B cell (primary cell): ENCODE results near the gene CRYGN. TPM values are rescaled to one million over a fixed set of nuclear protein-coding genes. Genes with fewer than 3 reads are reported as not detected.

Experiments used
- ATAC-seq: fragments of 200-7000 bp; cut with Tn5 transposase; one replicate; pipeline ENCODE4 v1.10.0; 2021; ENCODE audit warnings: low read depth, mild to moderate bottlenecking, moderate number of reproducible peaks, moderate library complexity
- CTCF ChIA-PET: fragments of 350-600 bp; sonication (Branson Sonifier 250); formaldehyde crosslinking; loops from one replicate; lab custom pipeline; 2021; ENCODE audit warnings: antibody characterized with exemption, inconsistent platforms; lab: Charles Lee
- POLR2A ChIA-PET: fragments of 350-600 bp; sonication (Branson Sonifier 250); formaldehyde crosslinking; loops from one replicate; lab custom pipeline; 2021; ENCODE audit warnings: antibody characterized with exemption; lab: Charles Lee
- DNase-seq: peaks from one replicate; pipeline ENCODE4 v3.0.0; 2013
- H2AFZ ChIP-seq: 2 replicates; pipeline ENCODE4 v1.6.1; 2012; ENCODE audit warnings: mild to moderate bottlenecking, low read depth, low read length; ENCODE audit not compliant: insufficient read depth, poor library complexity, severe bottlenecking
- H3K27ac ChIP-seq, 2 donors: 1 replicate in 1 of 2; 2 replicates in 1 of 2; pipeline ENCODE4 v1.5.1; 2012 to 2013; ENCODE audit warnings: low read length in 2 of 2, mild to moderate bottlenecking in 2 of 2, moderate library complexity in 1 of 2
- H3K27me3 ChIP-seq, 4 experiments: fragments of 200-600 bp in 1 of 4; sonication (generic) in 1 of 4; replicated peaks in 1 of 4; 1 replicate in 2 of 4; 2 replicates in 2 of 4; pipeline versions ENCODE4 v1.6.1 to v1.7.0; 2013 to 2016; ENCODE audit warnings: low read length in 3 of 4, mild to moderate bottlenecking in 2 of 4, mixed read lengths in 1 of 4, moderate library complexity in 1 of 4; ENCODE audit not compliant: insufficient read depth in 4 of 4, control insufficient read depth in 3 of 4; ENCODE audit errors: control extremely low read depth in 1 of 4
- H3K36me3 ChIP-seq, 2 experiments: replicated peaks in 1 of 2; 1 replicate in 1 of 2; 2 replicates in 1 of 2; pipeline versions ENCODE4 v1.6.1 to v1.7.1; 2013; ENCODE audit warnings: low read length in 1 of 2; ENCODE audit not compliant: insufficient read depth in 2 of 2, control insufficient read depth in 1 of 2; ENCODE audit errors: control extremely low read depth in 1 of 2, extremely low read depth in 1 of 2
- H3K4me1 ChIP-seq, 2 donors: fragments of 200-600 bp in 1 of 2; sonication (generic) in 1 of 2; 1 replicate in 1 of 2; 2 replicates in 1 of 2; pipeline versions ENCODE4 v1.5.1 to v1.6.1; 2013 to 2017; ENCODE audit warnings: low read length in 2 of 2; ENCODE audit not compliant: control insufficient read depth in 2 of 2, insufficient read depth in 2 of 2
- H3K4me2 ChIP-seq: replicated peaks from 2 replicates; pipeline ENCODE3; 2012; ENCODE audit warnings: mild to moderate bottlenecking, low read depth, low read length; ENCODE audit not compliant: poor library complexity, severe bottlenecking
- H3K4me3 ChIP-seq, 5 experiments: fragments of 200-600 bp in 1 of 5; sonication (generic) in 1 of 5; 1 replicate in 3 of 5; 2 replicates in 2 of 5; pipeline versions ENCODE4 v1.5.1 to v1.7.0; 2011 to 2016; ENCODE audit warnings: low read length in 4 of 5, mild to moderate bottlenecking in 4 of 5, low read depth in 2 of 5, control low read depth in 1 of 5, moderate library complexity in 1 of 5; ENCODE audit not compliant: insufficient read depth in 1 of 5; ENCODE audit errors: control extremely low read depth in 1 of 5, extremely low read depth in 1 of 5
- H3K79me2 ChIP-seq: fragments of 200-600 bp; sonication (generic); one replicate; pipeline ENCODE4 v1.6.0; 2016; ENCODE audit warnings: low read length; ENCODE audit not compliant: control insufficient read depth, insufficient read depth
- H3K9ac ChIP-seq: fragments of 200-600 bp; sonication (generic); 2 replicates; pipeline ENCODE4 v1.6.1; 2017; ENCODE audit warnings: mild to moderate bottlenecking, low read length, moderate library complexity
- H3K9me3 ChIP-seq, 3 donors: one replicate each; pipeline versions ENCODE4 v1.6.1 to v1.7.1; 2013; ENCODE audit warnings: low read length in 2 of 3; ENCODE audit not compliant: control insufficient read depth in 2 of 3, insufficient read depth in 1 of 3; ENCODE audit errors: control extremely low read depth in 1 of 3
- H4K20me1 ChIP-seq: 2 replicates; pipeline ENCODE4 v1.6.0; 2012; ENCODE audit warnings: mild to moderate bottlenecking, low read length; ENCODE audit not compliant: insufficient read depth, control insufficient read depth, poor library complexity, severe bottlenecking
- H3K27ac Mint-ChIP-seq: one replicate; pipeline ENCODE4 v1.8.0; 2021; ENCODE audit warnings: mixed read lengths
- H3K27me3 Mint-ChIP-seq: one replicate; pipeline ENCODE4 v1.8.0; 2021; ENCODE audit warnings: mixed read lengths
- H3K4me1 Mint-ChIP-seq: one replicate; pipeline ENCODE4 v1.8.0; 2021; ENCODE audit warnings: mixed read lengths
- H3K4me3 Mint-ChIP-seq: one replicate; pipeline ENCODE4 v1.8.0; 2021; ENCODE audit warnings: mixed read lengths
- H3K9me3 Mint-ChIP-seq: one replicate; pipeline ENCODE4 v1.8.0; 2022; ENCODE audit warnings: mixed read lengths; ENCODE audit not compliant: insufficient read depth
- EZH2 ChIP-seq: IDR thresholded peaks from 2 replicates; pipeline ENCODE4 v1.6.1; 2012; ENCODE audit warnings: borderline replicate concordance, low read depth, mild to moderate bottlenecking, moderate library complexity, low read length; ENCODE audit not compliant: insufficient read depth, poor library complexity, severe bottlenecking
- WGBS: methylation state at CpG from one replicate; pipeline ENCODE4 v1.1.5; 2013; ENCODE audit warnings: missing lambda C conversion rate; ENCODE audit not compliant: insufficient coverage; 5-methylcytosine and 5-hydroxymethylcytosine counted together
- intact Hi-C: fragments of 100-400 bp; cut with micrococcal nuclease; formaldehyde crosslinking; loops from one replicate; pipeline ENCODE4 v1.10.0; 2022
- polyA plus RNA-seq: library from polyadenylated mRNA; depleted of rRNA; stranded (reverse); fragments of >200 nt; gene quantifications from 2 replicates; pipeline ENCODE4 v1.2.3, GENCODE V29; 2012
- total RNA-seq, 2 donors: library from RNA; stranded (reverse); fragments of 120-200 nt in 1 of 2; gene quantifications; 1 replicate in 1 of 2; 2 replicates in 1 of 2; pipeline versions ENCODE4 v1.2.3 to v1.2.4, GENCODE V29; 2013 to 2022
- TF ChIP-seq, protein P1 (sequence below): fragments of 200-600 bp; IDR thresholded peaks from one replicate; pipeline ENCODE4 v1.8.0; 2022; ENCODE audit warnings: antibody characterized with exemption, mild to moderate bottlenecking

Gene CRYGN
- total and polyA plus RNA-seq, 2 donors (not counting 1 experiment from before 2014, with no cell fraction given), result not detected

- H3K27ac Mint-ChIP-seq, result peak overlapping the region; percentile 87
- Histone ChIP-seq H4K20me1 (no peaks in the 10 kb centered on the region), H3K4me1 (peaks cover 18 to 23% of the 10 kb centered on the region in 2 donors), H3K4me2 (peak overlapping the region; percentile 100), H3K9ac (peak overlapping the region; percentile 80), H3K36me3 (peaks cover 0 to 12% of the 10 kb centered on the region in 2 experiments), H3K4me3 (peak overlapping the region in 4 of 5 experiments; percentile 52 to 83 (median 58)), H3K27ac (peak overlapping the region in 1 of 2 donors; percentile 41), H2AFZ (peak overlapping the region; percentile 62), H3K27me3 (peaks cover 0 to 12% (median 6%) of the 10 kb centered on the region in 4 experiments), H3K9me3 (peaks cover 0 to 14% (median 0%) of the 10 kb centered on the region in 3 donors), H3K79me2 (no peaks in the 10 kb centered on the region)
- 23% methylated on average over 37 of the region's 37 CpGs for WGBS
- ChIA-PET POLR2A (interaction anchor here (0.7 kb wide), 1 partner anchor 400 kb away, joined by 3 read pairs; no protein-coding TSS in a partner anchor), CTCF (interaction anchor here (1.1 to 2.3 kb wide), 4 partner anchors 12 to 67 kb away, joined by 3 to 10 read pairs (median 6); no protein-coding TSS in a partner anchor)
- peaks cover 23% of the 10 kb centered on the region for H3K4me1 Mint-ChIP-seq
- H3K9me3 Mint-ChIP-seq, result no peaks in the 10 kb centered on the region
- DNase-seq (peak; percentile 84), ATAC-seq (peak; percentile 37)
- intact Hi-C loops, result no loop called here
- TF ChIP-seq EZH2, result no peak
- H3K4me3 Mint-ChIP-seq, result peak overlapping the region; percentile 87
- H3K27me3 Mint-ChIP-seq, result peaks cover 10% of the 10 kb centered on the region
These were observed 57.7 kb downstream of the CRYGN start for GRCh38 chr7:151382079-151382885.

GRCh38 chr7:151381348-151382078 lies 58.4 kb downstream of the CRYGN start:
- WGBS, result 2% methylated on average over 79 of the region's 83 CpGs
- Mint-ChIP-seq H3K27ac (peak overlapping the region; percentile 92), H3K9me3 (no peaks in the 10 kb centered on the region), H3K27me3 (peaks cover 10% of the 10 kb centered on the region), H3K4me3 (peak overlapping the region; percentile 87), H3K4me1 (peaks cover 23% of the 10 kb centered on the region)
- ChIA-PET POLR2A (interaction anchor here (0.5 kb wide), 1 partner anchor 78 kb away, joined by 5 read pairs; no protein-coding TSS in a partner anchor), CTCF (interaction anchor here (1.3 to 2.3 kb wide), 5 partner anchors 11 to 68 kb away, joined by 3 to 10 read pairs (median 5); no protein-coding TSS in a partner anchor)
- TF ChIP-seq, protein P1, sequence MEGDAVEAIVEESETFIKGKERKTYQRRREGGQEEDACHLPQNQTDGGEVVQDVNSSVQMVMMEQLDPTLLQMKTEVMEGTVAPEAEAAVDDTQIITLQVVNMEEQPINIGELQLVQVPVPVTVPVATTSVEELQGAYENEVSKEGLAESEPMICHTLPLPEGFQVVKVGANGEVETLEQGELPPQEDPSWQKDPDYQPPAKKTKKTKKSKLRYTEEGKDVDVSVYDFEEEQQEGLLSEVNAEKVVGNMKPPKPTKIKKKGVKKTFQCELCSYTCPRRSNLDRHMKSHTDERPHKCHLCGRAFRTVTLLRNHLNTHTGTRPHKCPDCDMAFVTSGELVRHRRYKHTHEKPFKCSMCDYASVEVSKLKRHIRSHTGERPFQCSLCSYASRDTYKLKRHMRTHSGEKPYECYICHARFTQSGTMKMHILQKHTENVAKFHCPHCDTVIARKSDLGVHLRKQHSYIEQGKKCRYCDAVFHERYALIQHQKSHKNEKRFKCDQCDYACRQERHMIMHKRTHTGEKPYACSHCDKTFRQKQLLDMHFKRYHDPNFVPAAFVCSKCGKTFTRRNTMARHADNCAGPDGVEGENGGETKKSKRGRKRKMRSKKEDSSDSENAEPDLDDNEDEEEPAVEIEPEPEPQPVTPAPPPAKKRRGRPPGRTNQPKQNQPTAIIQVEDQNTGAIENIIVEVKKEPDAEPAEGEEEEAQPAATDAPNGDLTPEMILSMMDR, result no peak
- Histone ChIP-seq H3K9me3 (peaks cover 0 to 14% (median 0%) of the 10 kb centered on the region in 3 donors), H4K20me1 (no peaks in the 10 kb centered on the region), H3K4me2 (peak overlapping the region; percentile 100), H3K4me3 (peak overlapping the region; percentile 9 to 83 (median 53)), H3K4me1 (peaks cover 18 to 23% of the 10 kb centered on the region in 2 donors), H3K27me3 (peaks cover 0 to 12% (median 6%) of the 10 kb centered on the region in 4 experiments), H3K27ac (peak overlapping the region; percentile 80 to 82), H3K36me3 (peaks cover 0 to 19% of the 10 kb centered on the region in 2 experiments), H2AFZ (peak overlapping the region; percentile 62), H3K9ac (peak overlapping the region; percentile 80), H3K79me2 (no peaks in the 10 kb centered on the region)
- DNase-seq, result peak; percentile 91
- peak; percentile 71 for ATAC-seq
- intact Hi-C loops, result loop anchor here (1.0 kb wide), 3 partner anchors 13 to 67 kb away; no protein-coding TSS in a partner anchor
